K562 (cell line): ENCODE data around the gene CES1.

ENCODE experiments used
- MYC ChIP-seq, 2 experiments: fragments of 250-450 bp in 1 of 2; sonication (Bioruptor Pico) in 1 of 2; IDR thresholded peaks; 2 replicates each; pipeline versions ENCODE4 v1.5.1 to v1.6.1; 2012 to 2021; ENCODE audit warnings: low read depth in 2 of 2, borderline replicate concordance in 1 of 2, improper control_type of control experiment in 1 of 2, low read length in 1 of 2, mild to moderate bottlenecking in 1 of 2, moderate library complexity in 1 of 2
- NFIC ChIP-seq: fragments of 450-650 bp; IDR thresholded peaks from 2 replicates; pipeline ENCODE4 v1.6.1; 2017; ENCODE audit warnings: mild to moderate bottlenecking, inconsistent platforms
- SIN3B ChIP-seq: fragments of 450-650 bp; IDR thresholded peaks from 2 replicates; pipeline ENCODE4 v1.6.1; 2017; ENCODE audit warnings: low read depth, mild to moderate bottlenecking, moderate library complexity
- TCFL5 ChIP-seq: fragments of 250-450 bp; sonication (Bioruptor Pico); conservative IDR thresholded peaks from 2 replicates; pipeline ENCODE4 v1.6.1; 2021; ENCODE audit warnings: mild to moderate bottlenecking, moderate library complexity, matching md5 sums
- TF ChIP-seq, protein P1 (sequence below), 3 experiments: IDR thresholded peaks in 2 of 3; conservative IDR thresholded peaks in 1 of 3; 2 replicates each; pipeline ENCODE4 v1.5.1; 2011 to 2012; ENCODE audit warnings: low read length in 3 of 3, mild to moderate bottlenecking in 3 of 3, control low read depth in 2 of 3, improper control_type of control experiment in 1 of 3, inconsistent platforms in 1 of 3, low read depth in 1 of 3, mixed read lengths in 1 of 3, moderate library complexity in 1 of 3; ENCODE audit not compliant: insufficient read depth in 2 of 3
- TF ChIP-seq, protein P2 (sequence below), 2 experiments: fragments of 450-650 bp in 1 of 2; sonication (generic) in 1 of 2; formaldehyde crosslinking in 1 of 2; IDR thresholded peaks; 2 replicates each; pipeline versions ENCODE4 v1.7.1 to v1.9.0; 2016 to 2022; ENCODE audit warnings: inconsistent platforms in 1 of 2, mild to moderate bottlenecking in 1 of 2, missing genetic modification reagents in 1 of 2

DNA sequence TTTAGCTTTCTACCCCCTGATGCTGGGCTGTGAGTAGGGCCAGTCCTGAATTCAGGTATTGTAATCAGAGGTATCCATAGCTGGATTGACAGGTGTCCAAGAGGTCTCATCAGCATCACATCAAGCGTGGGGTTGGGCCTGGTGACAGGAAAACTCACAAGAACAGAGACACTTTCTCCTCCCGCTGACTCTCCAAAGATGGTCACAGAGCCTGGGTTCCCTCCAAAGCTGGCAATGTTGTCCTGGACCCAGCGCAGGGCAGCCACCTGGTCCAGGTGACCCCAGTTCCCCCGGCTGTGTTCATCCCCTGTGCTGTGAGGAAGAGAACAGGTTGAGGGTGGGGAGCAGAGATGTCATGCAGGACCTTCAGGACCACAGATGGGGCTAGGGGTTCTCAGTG lies 11.7 kb downstream of the CES1 start:
- TF ChIP-seq, protein P1, sequence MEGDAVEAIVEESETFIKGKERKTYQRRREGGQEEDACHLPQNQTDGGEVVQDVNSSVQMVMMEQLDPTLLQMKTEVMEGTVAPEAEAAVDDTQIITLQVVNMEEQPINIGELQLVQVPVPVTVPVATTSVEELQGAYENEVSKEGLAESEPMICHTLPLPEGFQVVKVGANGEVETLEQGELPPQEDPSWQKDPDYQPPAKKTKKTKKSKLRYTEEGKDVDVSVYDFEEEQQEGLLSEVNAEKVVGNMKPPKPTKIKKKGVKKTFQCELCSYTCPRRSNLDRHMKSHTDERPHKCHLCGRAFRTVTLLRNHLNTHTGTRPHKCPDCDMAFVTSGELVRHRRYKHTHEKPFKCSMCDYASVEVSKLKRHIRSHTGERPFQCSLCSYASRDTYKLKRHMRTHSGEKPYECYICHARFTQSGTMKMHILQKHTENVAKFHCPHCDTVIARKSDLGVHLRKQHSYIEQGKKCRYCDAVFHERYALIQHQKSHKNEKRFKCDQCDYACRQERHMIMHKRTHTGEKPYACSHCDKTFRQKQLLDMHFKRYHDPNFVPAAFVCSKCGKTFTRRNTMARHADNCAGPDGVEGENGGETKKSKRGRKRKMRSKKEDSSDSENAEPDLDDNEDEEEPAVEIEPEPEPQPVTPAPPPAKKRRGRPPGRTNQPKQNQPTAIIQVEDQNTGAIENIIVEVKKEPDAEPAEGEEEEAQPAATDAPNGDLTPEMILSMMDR (IDR thresholded peaks at IDR 0.05 in 2 of 3, conservative IDR thresholded peaks at IDR 0.05 in 1 of 3; ENCODE audit: insufficient read depth in 2 of 3, low read depth in 1 of 3, low read length in 3 of 3), result no peak
- TF ChIP-seq TCFL5 (CRISPR knock-in tag), result no peak
- TF ChIP-seq, protein P2, sequence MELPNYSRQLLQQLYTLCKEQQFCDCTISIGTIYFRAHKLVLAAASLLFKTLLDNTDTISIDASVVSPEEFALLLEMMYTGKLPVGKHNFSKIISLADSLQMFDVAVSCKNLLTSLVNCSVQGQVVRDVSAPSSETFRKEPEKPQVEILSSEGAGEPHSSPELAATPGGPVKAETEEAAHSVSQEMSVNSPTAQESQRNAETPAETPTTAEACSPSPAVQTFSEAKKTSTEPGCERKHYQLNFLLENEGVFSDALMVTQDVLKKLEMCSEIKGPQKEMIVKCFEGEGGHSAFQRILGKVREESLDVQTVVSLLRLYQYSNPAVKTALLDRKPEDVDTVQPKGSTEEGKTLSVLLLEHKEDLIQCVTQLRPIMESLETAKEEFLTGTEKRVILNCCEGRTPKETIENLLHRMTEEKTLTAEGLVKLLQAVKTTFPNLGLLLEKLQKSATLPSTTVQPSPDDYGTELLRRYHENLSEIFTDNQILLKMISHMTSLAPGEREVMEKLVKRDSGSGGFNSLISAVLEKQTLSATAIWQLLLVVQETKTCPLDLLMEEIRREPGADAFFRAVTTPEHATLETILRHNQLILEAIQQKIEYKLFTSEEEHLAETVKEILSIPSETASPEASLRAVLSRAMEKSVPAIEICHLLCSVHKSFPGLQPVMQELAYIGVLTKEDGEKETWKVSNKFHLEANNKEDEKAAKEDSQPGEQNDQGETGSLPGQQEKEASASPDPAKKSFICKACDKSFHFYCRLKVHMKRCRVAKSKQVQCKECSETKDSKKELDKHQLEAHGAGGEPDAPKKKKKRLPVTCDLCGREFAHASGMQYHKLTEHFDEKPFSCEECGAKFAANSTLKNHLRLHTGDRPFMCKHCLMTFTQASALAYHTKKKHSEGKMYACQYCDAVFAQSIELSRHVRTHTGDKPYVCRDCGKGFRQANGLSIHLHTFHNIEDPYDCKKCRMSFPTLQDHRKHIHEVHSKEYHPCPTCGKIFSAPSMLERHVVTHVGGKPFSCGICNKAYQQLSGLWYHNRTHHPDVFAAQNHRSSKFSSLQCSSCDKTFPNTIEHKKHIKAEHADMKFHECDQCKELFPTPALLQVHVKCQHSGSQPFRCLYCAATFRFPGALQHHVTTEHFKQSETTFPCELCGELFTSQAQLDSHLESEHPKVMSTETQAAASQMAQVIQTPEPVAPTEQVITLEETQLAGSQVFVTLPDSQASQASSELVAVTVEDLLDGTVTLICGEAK (IDR thresholded peaks at IDR 0.05), result no peak
- TF ChIP-seq, protein P2 (CRISPR knock-in tag; IDR thresholded peaks at IDR 0.05), result no peak
- TF ChIP-seq SIN3B, result no peak
- TF ChIP-seq NFIC, result no peak
- TF ChIP-seq MYC (IDR thresholded peaks at IDR 0.05; ENCODE audit: low read depth, low read length), result no peak
- no peak for TF ChIP-seq MYC (CRISPR knock-in tag; IDR thresholded peaks at IDR 0.05; ENCODE audit: borderline replicate concordance, low read depth)
